Adrenal gland (tissue), 5 donors: ENCODE data around the gene LIG4.

ENCODE experiments used
- POLR2A ChIP-seq, 2 donors: fragments of 450-650 bp; IDR thresholded peaks; one replicate each; pipeline ENCODE4 v1.6.1; 2017; ENCODE audit warnings: antibody characterized with exemption in 2 of 2, mild to moderate bottlenecking in 2 of 2, moderate library complexity in 1 of 2
- TF ChIP-seq, protein P1 (sequence below), 6 experiments: fragments of 450-650 bp in 4 of 6; fragments of 200-600 bp in 2 of 6; sonication (generic) in 1 of 6; IDR thresholded peaks; 1 replicate in 5 of 6; 2 replicates in 1 of 6; pipeline versions ENCODE4 v1.5.1 to v1.8.0; 2016 to 2021; ENCODE audit warnings: antibody characterized with exemption in 6 of 6, mild to moderate bottlenecking in 2 of 6, moderate library complexity in 1 of 6
- donor health status: DM: no; HTN: no; CAD: no.

DNA sequence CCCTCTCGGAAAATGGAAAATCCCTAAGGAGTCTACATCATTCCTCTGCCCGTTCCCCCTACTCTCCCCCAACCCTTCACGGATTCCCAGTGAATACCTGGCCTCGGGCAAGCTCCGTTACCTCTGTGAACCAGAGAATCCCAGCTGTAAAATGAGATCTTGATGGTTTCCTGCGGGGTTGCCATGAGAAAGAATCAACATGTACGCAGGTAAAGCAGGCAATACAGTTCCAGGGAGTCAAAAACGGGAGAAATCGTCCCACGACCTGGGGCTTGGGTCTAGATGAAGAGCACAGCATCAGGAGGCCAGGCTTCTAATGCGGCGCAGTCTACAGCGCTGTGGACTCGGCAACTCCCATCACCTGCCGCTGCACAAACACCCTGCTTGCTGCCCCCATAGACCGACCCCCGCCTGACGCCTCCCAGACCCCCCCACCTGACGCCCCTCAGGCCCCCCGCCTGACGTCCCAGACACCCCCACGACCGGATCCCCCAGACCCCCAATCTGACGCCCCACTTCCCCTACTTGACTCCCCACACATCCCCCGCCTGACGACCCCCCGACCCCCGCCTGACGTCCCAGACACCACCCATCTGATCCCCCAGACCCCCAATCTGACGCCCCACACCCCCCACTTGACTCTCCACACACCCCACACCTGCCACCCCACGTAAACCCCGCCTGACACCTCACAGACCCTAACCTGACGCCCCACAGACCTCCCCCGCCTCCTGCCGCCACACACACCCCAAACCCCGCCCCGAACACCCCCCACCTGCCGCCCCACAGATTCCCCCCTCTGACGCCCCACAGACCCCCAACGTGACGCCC is 680 bp downstream of the LIG4 start:
- TF ChIP-seq, protein P1, sequence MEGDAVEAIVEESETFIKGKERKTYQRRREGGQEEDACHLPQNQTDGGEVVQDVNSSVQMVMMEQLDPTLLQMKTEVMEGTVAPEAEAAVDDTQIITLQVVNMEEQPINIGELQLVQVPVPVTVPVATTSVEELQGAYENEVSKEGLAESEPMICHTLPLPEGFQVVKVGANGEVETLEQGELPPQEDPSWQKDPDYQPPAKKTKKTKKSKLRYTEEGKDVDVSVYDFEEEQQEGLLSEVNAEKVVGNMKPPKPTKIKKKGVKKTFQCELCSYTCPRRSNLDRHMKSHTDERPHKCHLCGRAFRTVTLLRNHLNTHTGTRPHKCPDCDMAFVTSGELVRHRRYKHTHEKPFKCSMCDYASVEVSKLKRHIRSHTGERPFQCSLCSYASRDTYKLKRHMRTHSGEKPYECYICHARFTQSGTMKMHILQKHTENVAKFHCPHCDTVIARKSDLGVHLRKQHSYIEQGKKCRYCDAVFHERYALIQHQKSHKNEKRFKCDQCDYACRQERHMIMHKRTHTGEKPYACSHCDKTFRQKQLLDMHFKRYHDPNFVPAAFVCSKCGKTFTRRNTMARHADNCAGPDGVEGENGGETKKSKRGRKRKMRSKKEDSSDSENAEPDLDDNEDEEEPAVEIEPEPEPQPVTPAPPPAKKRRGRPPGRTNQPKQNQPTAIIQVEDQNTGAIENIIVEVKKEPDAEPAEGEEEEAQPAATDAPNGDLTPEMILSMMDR (IDR thresholded peaks at IDR 0.05) = no peak
- no peak for TF ChIP-seq POLR2A (IDR thresholded peaks at IDR 0.05)
